ENCODE results near the gene FAM185A.

GRCh38 chr7:102849538-102849937 is 100.7 kb downstream of the FAM185A start:
- TF ChIP-seq TAF1 (IDR thresholded peaks at IDR 0.05; ENCODE audit: low read depth) (no peak), EP300 (IDR thresholded peaks at IDR 0.05; ENCODE audit: borderline replicate concordance) (no peak), CEBPB (IDR thresholded peaks at IDR 0.05) (no peak), FOXM1 (IDR thresholded peaks at IDR 0.05; ENCODE audit: borderline replicate concordance, low read depth) (no peak), TEAD4 (IDR thresholded peaks at IDR 0.05) (no peak), MAX (IDR thresholded peaks at IDR 0.05) (no peak), YY1 (IDR thresholded peaks at IDR 0.05; ENCODE audit: low read depth) (no peak), RAD21 (IDR thresholded peaks at IDR 0.05; ENCODE audit: low read depth) (no peak), REST (IDR thresholded peaks at IDR 0.05; ENCODE audit: low read depth) (no peak), CREB1 (IDR thresholded peaks at IDR 0.05; ENCODE audit: low read depth) (no peak), NFIC (IDR thresholded peaks at IDR 0.05) (no peak), USF1 (IDR thresholded peaks at IDR 0.05) (no peak), ZBTB7A (IDR thresholded peaks at IDR 0.05; ENCODE audit: low read depth) (no peak), EGR1 (IDR thresholded peaks at IDR 0.05) (no peak)
